Esophagus squamous epithelium (tissue), 4 donors: ENCODE data around the gene GOLGA6C.

Source experiments
- POLR2A ChIP-seq, 4 donors: fragments of 450-650 bp; IDR thresholded peaks; one replicate each; pipeline ENCODE4 v1.6.1; 2017; ENCODE audit warnings: antibody characterized with exemption in 4 of 4, mild to moderate bottlenecking in 4 of 4, moderate library complexity in 3 of 4
- TF ChIP-seq, protein P1 (sequence below), 6 experiments: fragments of 450-650 bp in 4 of 6; fragments of 200-600 bp in 2 of 6; sonication (generic) in 2 of 6; IDR thresholded peaks; one replicate each; pipeline ENCODE4 v1.5.1; 2016 to 2019; ENCODE audit warnings: antibody characterized with exemption in 6 of 6, mild to moderate bottlenecking in 4 of 6, moderate library complexity in 4 of 6

DNA sequence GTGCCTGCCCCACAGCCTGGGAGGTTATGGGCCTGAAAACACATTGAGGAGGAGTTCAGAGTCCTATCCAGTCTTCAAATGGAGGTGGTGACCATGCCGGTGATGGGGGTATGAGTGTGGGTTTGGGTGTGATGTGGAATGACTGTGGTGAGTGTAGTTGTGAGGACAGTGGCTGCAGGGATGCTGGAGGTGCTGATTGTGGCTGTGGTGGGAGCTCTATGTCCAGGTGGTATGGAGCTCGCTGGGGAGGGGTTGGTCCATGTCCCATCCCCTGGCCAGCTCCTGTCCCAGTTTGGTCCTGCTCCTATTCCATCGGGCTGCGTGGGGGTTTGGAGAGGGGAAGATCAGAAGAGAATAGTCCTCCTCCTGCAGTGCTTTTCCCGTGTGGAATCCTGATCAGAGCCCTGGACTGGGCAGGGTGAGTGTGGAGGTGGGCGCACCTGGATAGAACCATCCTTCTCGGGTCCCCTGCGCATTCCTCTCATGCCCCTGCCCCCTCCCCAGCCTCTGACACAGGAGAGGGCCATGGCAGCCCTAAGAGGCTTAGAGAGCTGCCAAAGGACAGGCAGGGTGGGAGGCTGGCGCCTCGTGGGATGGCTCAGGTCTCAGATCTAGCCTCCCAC is 23.0 kb upstream of the GOLGA6C start:
- TF ChIP-seq, protein P1, sequence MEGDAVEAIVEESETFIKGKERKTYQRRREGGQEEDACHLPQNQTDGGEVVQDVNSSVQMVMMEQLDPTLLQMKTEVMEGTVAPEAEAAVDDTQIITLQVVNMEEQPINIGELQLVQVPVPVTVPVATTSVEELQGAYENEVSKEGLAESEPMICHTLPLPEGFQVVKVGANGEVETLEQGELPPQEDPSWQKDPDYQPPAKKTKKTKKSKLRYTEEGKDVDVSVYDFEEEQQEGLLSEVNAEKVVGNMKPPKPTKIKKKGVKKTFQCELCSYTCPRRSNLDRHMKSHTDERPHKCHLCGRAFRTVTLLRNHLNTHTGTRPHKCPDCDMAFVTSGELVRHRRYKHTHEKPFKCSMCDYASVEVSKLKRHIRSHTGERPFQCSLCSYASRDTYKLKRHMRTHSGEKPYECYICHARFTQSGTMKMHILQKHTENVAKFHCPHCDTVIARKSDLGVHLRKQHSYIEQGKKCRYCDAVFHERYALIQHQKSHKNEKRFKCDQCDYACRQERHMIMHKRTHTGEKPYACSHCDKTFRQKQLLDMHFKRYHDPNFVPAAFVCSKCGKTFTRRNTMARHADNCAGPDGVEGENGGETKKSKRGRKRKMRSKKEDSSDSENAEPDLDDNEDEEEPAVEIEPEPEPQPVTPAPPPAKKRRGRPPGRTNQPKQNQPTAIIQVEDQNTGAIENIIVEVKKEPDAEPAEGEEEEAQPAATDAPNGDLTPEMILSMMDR (IDR thresholded peaks at IDR 0.05) = no peak
- TF ChIP-seq POLR2A (IDR thresholded peaks at IDR 0.05) = no peak
